Sigmoid colon (tissue), 7 donors: ENCODE measurements around the gene ANKRD33B. TPM values are rescaled to one million over a fixed set of nuclear protein-coding genes. Genes with fewer than 3 reads are reported as not detected.

Source experiments
- DNase-seq: peaks from one replicate; pipeline ENCODE4 v3.0.0-alpha.2; 2019
- H3K27ac ChIP-seq, 4 donors: fragments of 200-600 bp; sonication (generic); one replicate each; pipeline ENCODE4 v1.5.1; 2016 to 2019; ENCODE audit warnings: mild to moderate bottlenecking in 1 of 4
- H3K27me3 ChIP-seq, 3 donors: fragments of 200-600 bp; sonication (generic); one replicate each; pipeline ENCODE4 v1.5.1; 2019; ENCODE audit warnings: mild to moderate bottlenecking in 1 of 3
- H3K36me3 ChIP-seq, 4 donors: fragments of 200-600 bp; sonication (generic); one replicate each; pipeline ENCODE4 v1.5.1; 2016 to 2019
- H3K4me1 ChIP-seq, 4 donors: fragments of 200-600 bp; sonication (generic); one replicate each; pipeline ENCODE4 v1.5.1; 2017 to 2019
- H3K4me3 ChIP-seq, 4 donors: fragments of 200-600 bp; sonication (generic); one replicate each; pipeline ENCODE4 v1.5.1; 2017 to 2019; ENCODE audit warnings: mild to moderate bottlenecking in 2 of 4, moderate library complexity in 1 of 4
- H3K9me3 ChIP-seq, 4 donors: fragments of 200-600 bp in 3 of 4; sonication (generic) in 3 of 4; one replicate each; pipeline versions ENCODE4 v1.5.1 to v1.6.1; 2013 to 2019
- EP300 ChIP-seq, 4 donors: sonication (generic); formaldehyde crosslinking; IDR thresholded peaks; one replicate each; pipeline ENCODE4 v1.6.1; 2017; ENCODE audit warnings: antibody characterized with exemption in 4 of 4
- POLR2A ChIP-seq, 2 donors: fragments of 450-650 bp; IDR thresholded peaks; one replicate each; pipeline ENCODE4 v1.6.1; 2016; ENCODE audit warnings: antibody characterized with exemption in 2 of 2, mild to moderate bottlenecking in 2 of 2, moderate library complexity in 2 of 2
- POLR2AphosphoS5 ChIP-seq, 4 donors: sonication (generic); formaldehyde crosslinking; IDR thresholded peaks; one replicate each; pipeline ENCODE4 v1.6.1; 2017; ENCODE audit warnings: antibody characterized with exemption in 4 of 4
- whole genome bisulfite sequencing, 2 donors: extraction: QIAGEN DNeasy Blood & Tissue Kit; methylation state at CpG; one replicate each; pipeline ENCODE4 v1.1.7; 2013; 5-methylcytosine and 5-hydroxymethylcytosine counted together
- intact Hi-C: fragments of 100-400 bp; cut with DNase I; formaldehyde crosslinking; loops from one replicate; pipeline ENCODE4 v1.15.1; 2023
- polyA plus RNA-seq, 3 donors: library from polyadenylated mRNA; stranded (reverse); fragments of 200-250 nt; gene quantifications; one replicate each; pipeline ENCODE4 v1.2.3, GENCODE V29; 2013
- total RNA-seq, 4 donors: library from RNA; depleted of rRNA; stranded (reverse); fragments of >200 nt; gene quantifications; one replicate each; pipeline ENCODE4 v1.1.0, GENCODE V29; 2016
- TF ChIP-seq, protein P1 (sequence below), 4 experiments: fragments of 450-650 bp in 3 of 4; fragments of 200-600 bp in 1 of 4; IDR thresholded peaks; one replicate each; pipeline ENCODE4 v1.5.1; 2016 to 2019; ENCODE audit warnings: antibody characterized with exemption in 4 of 4, mild to moderate bottlenecking in 3 of 4, moderate library complexity in 2 of 4
- donor health status: healthy with polysubstance abuse.
- donor health status: Bipolar disorder and iron deficiency.
- donor health status: healthy.

The ANKRD33B gene
- total and polyA plus RNA-seq, 7 donors: 0.23 to 4.6 (median 2.7) TPM

DNA sequence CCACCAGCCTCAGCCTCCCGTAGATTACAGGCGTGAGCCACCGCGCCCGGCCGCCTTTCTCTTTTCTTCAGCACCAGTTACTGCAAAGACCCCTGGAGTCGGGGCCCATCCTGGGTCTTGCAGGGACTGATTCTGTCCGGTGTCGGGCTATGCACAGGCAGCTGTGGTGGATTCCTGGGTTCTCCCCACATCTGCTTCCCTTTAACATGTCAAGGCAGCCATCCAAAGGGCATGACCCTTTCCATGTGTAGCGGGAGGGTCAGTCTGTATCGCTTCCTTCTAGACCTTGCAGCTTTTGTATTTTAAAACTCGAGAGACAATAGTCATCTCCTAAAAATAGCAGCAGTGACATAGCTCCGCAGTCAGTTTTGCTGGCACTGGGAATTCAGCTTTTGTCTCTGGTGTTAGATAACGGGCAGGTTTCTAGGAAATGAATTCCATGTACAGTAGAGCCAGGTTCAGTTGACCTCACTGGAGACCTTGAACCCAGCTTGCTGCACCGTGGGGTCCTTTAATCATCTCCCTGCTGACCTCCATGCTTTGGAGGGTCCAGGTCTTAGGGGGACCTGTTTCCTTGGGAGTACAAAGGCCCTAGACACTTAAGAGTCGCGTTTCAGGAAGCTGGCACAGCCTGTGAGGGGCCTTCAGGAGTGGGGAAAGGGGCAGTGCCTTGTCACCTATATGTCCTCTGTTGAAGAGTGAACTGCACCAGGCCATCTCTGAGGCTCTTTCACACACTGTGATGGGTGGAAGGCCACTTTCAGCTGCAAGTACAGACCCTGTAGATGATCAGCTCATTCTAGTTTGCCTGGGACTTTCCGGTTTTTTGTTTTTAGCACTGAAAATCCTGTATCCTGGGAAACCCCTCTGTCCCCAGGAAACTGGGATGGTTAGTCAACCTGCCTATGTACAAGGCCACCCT, 13.8 kb downstream of the ANKRD33B start:
- H3K4me1 ChIP-seq: peaks cover 0 to 7% (median 0%) of the 10 kb centered on the region in 4 donors
- no peaks in the 10 kb centered on the region for H3K36me3 ChIP-seq
- no peak overlapping the region for H3K4me3 ChIP-seq
- peak in 1 of 4 donors; percentile 30 for TF ChIP-seq POLR2AphosphoS5 (IDR thresholded peaks at IDR 0.05)
- TF ChIP-seq POLR2A (IDR thresholded peaks at IDR 0.05): no peak
- H3K27ac ChIP-seq: peak overlapping the region in 1 of 4 donors; percentile 31
- no peaks in the 10 kb centered on the region for H3K27me3 ChIP-seq
- no peak for DNase-seq
- WGBS, 2 donors: 72 to 76% methylated on average over 18 of the region's 18 CpGs
- no peaks in the 10 kb centered on the region for H3K9me3 ChIP-seq
- intact Hi-C loops: no loop called here

DNA sequence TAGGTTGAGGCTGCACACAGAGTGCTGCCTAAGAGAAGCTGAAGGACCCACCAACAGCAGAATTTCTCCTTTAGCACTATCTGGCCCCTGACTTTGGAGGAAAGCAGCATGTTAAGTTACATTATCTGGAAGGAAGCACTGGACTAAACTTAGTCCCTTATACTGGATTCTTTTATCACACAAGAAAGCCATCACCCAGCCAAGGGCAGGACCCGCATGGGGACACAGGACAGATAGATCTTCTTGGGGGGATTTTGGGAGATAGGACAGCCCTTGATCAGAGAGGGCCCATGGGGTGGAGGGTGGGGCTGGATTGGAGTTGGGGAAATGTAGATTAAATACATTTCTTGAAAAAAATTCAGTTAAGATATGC, 14.4 kb downstream of the ANKRD33B start:
- no peaks in the 10 kb centered on the region for H3K36me3 ChIP-seq
- no peak for DNase-seq
- peaks cover 0 to 7% (median 0%) of the 10 kb centered on the region in 4 donors for H3K4me1 ChIP-seq
- H3K4me3 ChIP-seq: no peak overlapping the region
- no peak for TF ChIP-seq POLR2AphosphoS5 (IDR thresholded peaks at IDR 0.05)
- no peak for TF ChIP-seq POLR2A (IDR thresholded peaks at IDR 0.05)
- TF ChIP-seq, protein P1, sequence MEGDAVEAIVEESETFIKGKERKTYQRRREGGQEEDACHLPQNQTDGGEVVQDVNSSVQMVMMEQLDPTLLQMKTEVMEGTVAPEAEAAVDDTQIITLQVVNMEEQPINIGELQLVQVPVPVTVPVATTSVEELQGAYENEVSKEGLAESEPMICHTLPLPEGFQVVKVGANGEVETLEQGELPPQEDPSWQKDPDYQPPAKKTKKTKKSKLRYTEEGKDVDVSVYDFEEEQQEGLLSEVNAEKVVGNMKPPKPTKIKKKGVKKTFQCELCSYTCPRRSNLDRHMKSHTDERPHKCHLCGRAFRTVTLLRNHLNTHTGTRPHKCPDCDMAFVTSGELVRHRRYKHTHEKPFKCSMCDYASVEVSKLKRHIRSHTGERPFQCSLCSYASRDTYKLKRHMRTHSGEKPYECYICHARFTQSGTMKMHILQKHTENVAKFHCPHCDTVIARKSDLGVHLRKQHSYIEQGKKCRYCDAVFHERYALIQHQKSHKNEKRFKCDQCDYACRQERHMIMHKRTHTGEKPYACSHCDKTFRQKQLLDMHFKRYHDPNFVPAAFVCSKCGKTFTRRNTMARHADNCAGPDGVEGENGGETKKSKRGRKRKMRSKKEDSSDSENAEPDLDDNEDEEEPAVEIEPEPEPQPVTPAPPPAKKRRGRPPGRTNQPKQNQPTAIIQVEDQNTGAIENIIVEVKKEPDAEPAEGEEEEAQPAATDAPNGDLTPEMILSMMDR (IDR thresholded peaks at IDR 0.05): no peak
- TF ChIP-seq EP300 (IDR thresholded peaks at IDR 0.05): no peak
- H3K27ac ChIP-seq: peak overlapping the region in 1 of 4 donors; percentile 31
- 90 to 93% methylated on average over 1 of the region's 1 CpG for WGBS, 2 donors
- no peaks in the 10 kb centered on the region for H3K9me3 ChIP-seq
- no peaks in the 10 kb centered on the region for H3K27me3 ChIP-seq
- intact Hi-C loops: no loop called here

DNA sequence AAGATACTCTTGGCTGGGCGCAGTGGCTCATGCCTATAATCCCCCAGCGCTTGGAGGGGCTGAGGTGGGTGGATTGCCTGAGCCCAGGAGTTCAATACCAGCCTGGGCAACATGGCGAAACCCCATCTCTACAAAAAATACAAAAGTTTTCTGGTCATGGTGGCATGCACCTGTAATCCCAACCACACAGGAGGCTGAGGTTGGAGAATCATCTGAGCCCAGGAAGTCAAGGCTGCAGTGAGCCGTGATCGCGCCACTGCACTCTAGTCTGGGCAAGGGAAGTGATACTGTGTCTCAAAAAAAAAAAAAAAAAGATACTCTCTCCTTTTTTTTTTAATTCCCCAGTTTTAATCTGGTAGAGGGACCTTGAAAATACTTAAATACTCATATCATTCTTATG, 15.0 kb downstream of the ANKRD33B start:
- H3K27me3 ChIP-seq: peaks cover 0 to 2% (median 0%) of the 10 kb centered on the region in 3 donors
- no peak overlapping the region for H3K4me3 ChIP-seq
- no peak overlapping the region for H3K27ac ChIP-seq
- H3K4me1 ChIP-seq: peaks cover 0 to 7% (median 0%) of the 10 kb centered on the region in 4 donors
- H3K9me3 ChIP-seq: no peaks in the 10 kb centered on the region
- intact Hi-C loops: no loop called here
- TF ChIP-seq POLR2AphosphoS5 (IDR thresholded peaks at IDR 0.05): no peak
- TF ChIP-seq POLR2A (IDR thresholded peaks at IDR 0.05): no peak
- no peak for TF ChIP-seq EP300 (IDR thresholded peaks at IDR 0.05)
- TF ChIP-seq, protein P1 (IDR thresholded peaks at IDR 0.05): no peak
- no peaks in the 10 kb centered on the region for H3K36me3 ChIP-seq
- 69 to 87% methylated on average over 6 of the region's 6 CpGs for WGBS, 2 donors
- DNase-seq: no peak

DNA sequence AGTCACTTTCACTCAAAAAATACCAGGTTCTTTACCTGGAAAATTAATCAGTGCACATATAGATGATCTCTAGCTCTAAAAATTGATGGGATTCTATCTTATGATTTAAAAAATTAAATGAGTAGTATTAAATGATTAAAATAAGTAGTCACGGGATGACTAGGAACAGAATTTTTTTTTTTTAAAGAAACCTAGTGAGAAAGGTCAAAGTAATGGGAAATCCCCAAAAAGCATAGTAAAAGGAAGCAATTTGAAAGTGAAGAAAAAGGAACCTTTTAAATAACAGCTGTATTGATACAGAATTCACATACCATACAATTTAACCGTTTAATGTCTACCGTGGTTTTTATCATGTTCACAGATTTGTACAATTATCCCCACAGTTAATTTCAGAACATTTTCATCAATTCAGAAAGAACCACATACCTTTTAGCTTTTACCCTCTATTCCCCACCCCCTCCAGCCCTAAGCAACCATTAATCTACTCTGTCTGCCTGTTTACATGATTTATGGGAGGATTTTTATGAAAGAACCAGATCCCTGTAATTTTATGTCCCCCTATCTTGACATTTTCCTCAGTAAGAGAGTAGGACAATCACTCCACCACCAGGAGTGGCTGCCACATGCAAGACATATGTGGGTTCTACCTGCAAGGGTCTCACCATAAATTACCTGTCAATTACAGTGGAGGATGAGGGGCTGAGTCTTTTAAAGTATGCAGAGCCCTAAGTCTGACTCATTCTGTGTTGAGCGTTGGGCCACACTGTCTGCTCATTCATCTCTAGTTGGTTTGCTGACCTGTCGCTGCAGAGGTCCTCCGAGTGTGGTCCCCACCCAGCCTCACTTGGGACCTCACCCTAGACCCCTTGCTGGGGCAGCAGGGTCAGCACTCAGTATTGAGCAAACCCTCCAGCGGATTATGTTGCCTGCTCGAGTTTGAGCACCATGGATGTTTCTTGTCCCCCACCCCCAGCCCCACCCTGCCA, 16.0 kb downstream of the ANKRD33B start:
- Histone ChIP-seq H3K4me3 (no peak overlapping the region), H3K4me1 (peaks cover 0 to 7% (median 0%) of the 10 kb centered on the region in 4 donors), H3K27ac (no peak overlapping the region), H3K9me3 (no peaks in the 10 kb centered on the region), H3K27me3 (peaks cover 0 to 12% (median 0%) of the 10 kb centered on the region in 3 donors), H3K36me3 (no peaks in the 10 kb centered on the region)
- no peak for TF ChIP-seq POLR2AphosphoS5 (IDR thresholded peaks at IDR 0.05)
- TF ChIP-seq POLR2A (IDR thresholded peaks at IDR 0.05): no peak
- TF ChIP-seq, protein P1 (IDR thresholded peaks at IDR 0.05): no peak
- no peak for TF ChIP-seq EP300 (IDR thresholded peaks at IDR 0.05)
- WGBS, 2 donors: 68 to 80% methylated on average over 8 of the region's 8 CpGs
- intact Hi-C loops: no loop called here
- no peak for DNase-seq
